Naive thymus-derived CD4-positive, alpha-beta T cell (primary cell): ENCODE data around the gene CLASP1. TPM values are rescaled to one million over a fixed set of nuclear protein-coding genes. Genes with fewer than 3 reads are reported as not detected.

Experiments
- ATAC-seq: fragments of 150-1000 bp; cut with Tn5 transposase; 2 replicates; pipeline ENCODE4 v1.10.0; 2021; ENCODE audit warnings: mild to moderate bottlenecking, moderate library complexity
- CTCF ChIA-PET: fragments of 350-600 bp; sonication (Branson Sonifier 250); formaldehyde crosslinking; loops from one replicate; lab custom pipeline; 2021; ENCODE audit warnings: antibody characterized with exemption; lab: Charles Lee
- POLR2A ChIA-PET: fragments of 350-600 bp; sonication (Branson Sonifier 250); formaldehyde crosslinking; loops from one replicate; lab custom pipeline; 2021; ENCODE audit warnings: antibody characterized with exemption, inconsistent platforms; lab: Charles Lee
- DNase-seq, 9 donors: peaks; one replicate each; pipeline versions ENCODE4 v3.0.0 to v3.0.0-alpha.2; 2020 to 2022; ENCODE audit warnings: mixed read lengths in 1 of 9
- H3K27ac ChIP-seq: one replicate; pipeline ENCODE4 v1.7.0; 2013; ENCODE audit warnings: mild to moderate bottlenecking, low read depth, low read length, moderate library complexity
- H3K27me3 ChIP-seq, 2 donors: one replicate each; pipeline ENCODE4 v1.7.0; 2013; ENCODE audit warnings: low read length in 2 of 2, mild to moderate bottlenecking in 2 of 2, moderate library complexity in 2 of 2; ENCODE audit not compliant: control insufficient read depth in 2 of 2, insufficient read depth in 2 of 2
- H3K36me3 ChIP-seq, 3 experiments: 1 replicate in 2 of 3; 2 replicates in 1 of 3; pipeline ENCODE4 v1.7.0; 2013; ENCODE audit warnings: low read length in 3 of 3, mild to moderate bottlenecking in 3 of 3, moderate library complexity in 1 of 3; ENCODE audit not compliant: insufficient read depth in 3 of 3, control insufficient read depth in 2 of 3
- H3K4me1 ChIP-seq, 2 donors: one replicate each; pipeline ENCODE4 v1.7.0; 2013; ENCODE audit warnings: low read length in 2 of 2, mild to moderate bottlenecking in 2 of 2, moderate library complexity in 1 of 2; ENCODE audit not compliant: control insufficient read depth in 2 of 2, insufficient read depth in 2 of 2
- H3K4me3 ChIP-seq: 2 replicates; pipeline ENCODE4 v1.7.0; 2013; ENCODE audit warnings: mild to moderate bottlenecking, low read length
- H3K9me3 ChIP-seq, 3 experiments: 1 replicate in 2 of 3; 2 replicates in 1 of 3; pipeline ENCODE4 v1.7.0; 2013; ENCODE audit warnings: low read length in 3 of 3; ENCODE audit not compliant: control insufficient read depth in 2 of 3
- H3K27ac Mint-ChIP-seq, 9 donors: one replicate each; pipeline ENCODE4 v1.8.0; 2020 to 2022; ENCODE audit warnings: mixed read lengths in 9 of 9, mild to moderate bottlenecking in 8 of 9, moderate library complexity in 5 of 9, inconsistent platforms in 2 of 9
- H3K27me3 Mint-ChIP-seq, 5 donors: one replicate each; pipeline ENCODE4 v1.8.0; 2021 to 2022; ENCODE audit warnings: mixed read lengths in 5 of 5, mild to moderate bottlenecking in 1 of 5
- H3K36me3 Mint-ChIP-seq, 5 donors: one replicate each; pipeline ENCODE4 v1.8.0; 2020 to 2022; ENCODE audit warnings: mixed read lengths in 5 of 5, mild to moderate bottlenecking in 3 of 5, inconsistent platforms in 1 of 5
- H3K4me1 Mint-ChIP-seq, 7 donors: one replicate each; pipeline ENCODE4 v1.8.0; 2020 to 2022; ENCODE audit warnings: mixed read lengths in 7 of 7, mild to moderate bottlenecking in 3 of 7, inconsistent platforms in 1 of 7
- H3K4me3 Mint-ChIP-seq, 10 donors: one replicate each; pipeline ENCODE4 v1.8.0; 2020 to 2022; ENCODE audit warnings: mild to moderate bottlenecking in 10 of 10, mixed read lengths in 10 of 10, moderate library complexity in 6 of 10, inconsistent platforms in 2 of 10
- H3K9me3 Mint-ChIP-seq, 11 donors: one replicate each; pipeline ENCODE4 v1.8.0; 2020 to 2022; ENCODE audit warnings: mixed read lengths in 11 of 11, mild to moderate bottlenecking in 4 of 11, inconsistent platforms in 1 of 11, moderate library complexity in 1 of 11
- intact Hi-C, 2 donors: fragments of 100-400 bp; cut with micrococcal nuclease; formaldehyde crosslinking; loops; one replicate each; pipeline ENCODE4 v1.15.1; 2023
- polyA plus RNA-seq, 2 donors: library from polyadenylated mRNA; unstranded; fragments of 300-500 nt; fragmentation: Illumina TruSeq; gene quantifications; one replicate each; pipeline ENCODE4 v1.2.3, GENCODE V29; 2021
- total RNA-seq, 6 experiments: library from RNA in 5 of 6; stranded (reverse) in 5 of 6; gene quantifications; 1 replicate in 5 of 6; 2 replicates in 1 of 6; pipeline ENCODE4 v1.2.3 and lab custom pipeline; 2021 to 2026

Gene CLASP1
- total and polyA plus RNA-seq, 7 experiments from 2014 or later = 13.8 to 76.3 (median 61.6) TPM

GRCh38 chr2:121351521-121352318 is 297.5 kb downstream of the CLASP1 start:
- intact Hi-C loops = no loop called here
- H3K27ac ChIP-seq = no peak overlapping the region
- ChIA-PET CTCF (no interaction called here), POLR2A (no interaction called here)
- no peaks in the 10 kb centered on the region for H3K4me1 ChIP-seq
- peaks cover 0 to 62% (median 16%) of the 10 kb centered on the region in 5 donors for H3K36me3 Mint-ChIP-seq
- no peak overlapping the region for H3K27ac Mint-ChIP-seq
- no peak for DNase-seq
- ATAC-seq = peak; percentile 12
- no peaks in the 10 kb centered on the region for H3K9me3 ChIP-seq
- no peaks in the 10 kb centered on the region for H3K27me3 ChIP-seq
- no peak overlapping the region for H3K4me3 Mint-ChIP-seq
- H3K27me3 Mint-ChIP-seq = no peaks in the 10 kb centered on the region
- peaks cover 0 to 92% (median 0%) of the 10 kb centered on the region in 3 experiments for H3K36me3 ChIP-seq
- no peak overlapping the region for H3K4me3 ChIP-seq
- H3K9me3 Mint-ChIP-seq = no peaks in the 10 kb centered on the region
- peaks cover 0 to 4% (median 0%) of the 10 kb centered on the region in 7 donors for H3K4me1 Mint-ChIP-seq

- H3K27me3 Mint-ChIP-seq = no peaks in the 10 kb centered on the region
- H3K36me3 ChIP-seq = peaks cover 0 to 98% (median 0%) of the 10 kb centered on the region in 3 experiments
- no peaks in the 10 kb centered on the region for H3K27me3 ChIP-seq
- H3K4me3 ChIP-seq = no peak overlapping the region
- no peak for DNase-seq
- no peak overlapping the region for H3K27ac Mint-ChIP-seq
- peaks cover 4 to 67% (median 15%) of the 10 kb centered on the region in 5 donors for H3K36me3 Mint-ChIP-seq
- no peaks in the 10 kb centered on the region for H3K9me3 ChIP-seq
- intact Hi-C loops = no loop called here
- ChIA-PET CTCF (interaction anchor here (0.9 kb wide), 1 partner anchor 12 kb away, joined by 3 read pairs; no protein-coding TSS in a partner anchor), POLR2A (no interaction called here)
- no peak for ATAC-seq
- no peaks in the 10 kb centered on the region for H3K9me3 Mint-ChIP-seq
- H3K27ac ChIP-seq = no peak overlapping the region
- H3K4me1 ChIP-seq = no peaks in the 10 kb centered on the region
- no peak overlapping the region for H3K4me3 Mint-ChIP-seq
- no peaks in the 10 kb centered on the region for H3K4me1 Mint-ChIP-seq
These were observed 298.4 kb downstream of the CLASP1 start for GRCh38 chr2:121350890-121351289.

- Mint-ChIP-seq H3K4me1 (no peaks in the 10 kb centered on the region), H3K27ac (peak overlapping the region in 1 of 9 donors; percentile 51), H3K27me3 (no peaks in the 10 kb centered on the region), H3K9me3 (no peaks in the 10 kb centered on the region), H3K4me3 (no peak overlapping the region), H3K36me3 (peaks cover 4 to 67% (median 17%) of the 10 kb centered on the region in 5 donors)
- ChIA-PET POLR2A (no interaction called here), CTCF (interaction anchor here (0.9 kb wide), 1 partner anchor 12 kb away, joined by 3 read pairs; no protein-coding TSS in a partner anchor)
- ATAC-seq (no peak), DNase-seq (no peak)
- Histone ChIP-seq H3K4me1 (no peaks in the 10 kb centered on the region), H3K4me3 (no peak overlapping the region), H3K9me3 (no peaks in the 10 kb centered on the region), H3K27me3 (no peaks in the 10 kb centered on the region), H3K27ac (no peak overlapping the region), H3K36me3 (peaks cover 0 to 99% (median 0%) of the 10 kb centered on the region in 3 experiments)
- intact Hi-C loops = no loop called here
These were observed 298.9 kb downstream of the CLASP1 start for GRCh38 chr2:121350402-121350775.

- no peaks in the 10 kb centered on the region for H3K9me3 Mint-ChIP-seq
- POLR2A ChIA-PET = no interaction called here
- peaks cover 4 to 71% (median 17%) of the 10 kb centered on the region in 5 donors for H3K36me3 Mint-ChIP-seq
These were observed 299.4 kb downstream of the CLASP1 start for GRCh38 chr2:121349721-121350401.

GRCh38 chr2:121348128-121348740 is 301.0 kb downstream of the CLASP1 start:
- H3K36me3 Mint-ChIP-seq = peaks cover 7 to 70% (median 16%) of the 10 kb centered on the region in 5 donors
- H3K4me3 ChIP-seq = no peak overlapping the region
- intact Hi-C loops = no loop called here
- H3K27me3 Mint-ChIP-seq = no peaks in the 10 kb centered on the region
- H3K27me3 ChIP-seq = no peaks in the 10 kb centered on the region
- DNase-seq (no peak), ATAC-seq (no peak)
- ChIA-PET CTCF (no interaction called here), POLR2A (no interaction called here)
- peak overlapping the region in 1 of 9 donors; percentile 42 for H3K27ac Mint-ChIP-seq
- H3K27ac ChIP-seq = no peak overlapping the region
- no peaks in the 10 kb centered on the region for H3K4me1 ChIP-seq
- no peaks in the 10 kb centered on the region for H3K9me3 Mint-ChIP-seq
- H3K4me1 Mint-ChIP-seq = no peaks in the 10 kb centered on the region
- H3K36me3 ChIP-seq = peaks cover 0 to 89% (median 0%) of the 10 kb centered on the region in 3 experiments
- no peak overlapping the region for H3K4me3 Mint-ChIP-seq
- H3K9me3 ChIP-seq = no peaks in the 10 kb centered on the region

More at GRCh38 chr2:121349721-121350401, 299.4 kb downstream of the CLASP1 start:
- CTCF ChIA-PET = interaction anchor here (0.9 kb wide), 1 partner anchor 13 kb away, joined by 3 read pairs; no protein-coding TSS in a partner anchor
- Mint-ChIP-seq H3K27me3 (no peaks in the 10 kb centered on the region), H3K27ac (peak overlapping the region in 3 of 9 donors; percentile 51 to 71 (median 62)), H3K4me3 (no peak overlapping the region), H3K4me1 (no peaks in the 10 kb centered on the region)
- no peak for ATAC-seq
- H3K4me1 ChIP-seq = no peaks in the 10 kb centered on the region
- intact Hi-C loops = no loop called here
- no peak overlapping the region for H3K4me3 ChIP-seq
- no peak overlapping the region for H3K27ac ChIP-seq
- H3K36me3 ChIP-seq = peaks cover 0 to 99% (median 0%) of the 10 kb centered on the region in 3 experiments
- H3K9me3 ChIP-seq = no peaks in the 10 kb centered on the region
- no peaks in the 10 kb centered on the region for H3K27me3 ChIP-seq
- no peak for DNase-seq

- no peak for ATAC-seq
- Histone ChIP-seq H3K9me3 (no peaks in the 10 kb centered on the region), H3K27me3 (no peaks in the 10 kb centered on the region), H3K4me1 (no peaks in the 10 kb centered on the region), H3K36me3 (peaks cover 0 to 80% (median 6%) of the 10 kb centered on the region in 3 experiments), H3K4me3 (no peak overlapping the region), H3K27ac (no peak overlapping the region)
- ChIA-PET POLR2A (no interaction called here), CTCF (no interaction called here)
- Mint-ChIP-seq H3K4me3 (no peak overlapping the region), H3K36me3 (peaks cover 8 to 80% (median 19%) of the 10 kb centered on the region in 5 donors), H3K27me3 (no peaks in the 10 kb centered on the region), H3K9me3 (no peaks in the 10 kb centered on the region), H3K4me1 (no peaks in the 10 kb centered on the region), H3K27ac (no peak overlapping the region)
- intact Hi-C loops = no loop called here
- DNase-seq = no peak
These were observed 302.4 kb downstream of the CLASP1 start for GRCh38 chr2:121346859-121347258.
